Mucosa of rectum (tissue), 2 donors: ENCODE data around the gene MRPS23.

Source experiments
- H3K27ac ChIP-seq, 2 donors: one replicate each; pipeline ENCODE4 v1.7.0; 2013; ENCODE audit warnings: inconsistent platforms in 2 of 2, low read depth in 2 of 2, low read length in 2 of 2
- H3K27me3 ChIP-seq, 2 donors: one replicate each; pipeline ENCODE4 v1.7.0; 2013; ENCODE audit warnings: low read length in 2 of 2; ENCODE audit not compliant: control insufficient read depth in 2 of 2, insufficient read depth in 2 of 2
- H3K36me3 ChIP-seq, 2 donors: one replicate each; pipeline ENCODE4 v1.7.0; 2013; ENCODE audit warnings: low read length in 2 of 2; ENCODE audit not compliant: control insufficient read depth in 2 of 2, insufficient read depth in 2 of 2
- H3K4me1 ChIP-seq, 2 donors: one replicate each; pipeline ENCODE4 v1.7.0; 2013; ENCODE audit warnings: low read length in 2 of 2, mild to moderate bottlenecking in 1 of 2; ENCODE audit not compliant: control insufficient read depth in 2 of 2, insufficient read depth in 2 of 2
- H3K4me3 ChIP-seq, 2 donors: one replicate each; pipeline ENCODE4 v1.7.0; 2013; ENCODE audit warnings: low read length in 2 of 2
- H3K9ac ChIP-seq, 2 donors: one replicate each; pipeline ENCODE4 v1.7.0; 2013; ENCODE audit warnings: low read length in 2 of 2, low read depth in 1 of 2, mild to moderate bottlenecking in 1 of 2
- H3K9me3 ChIP-seq, 2 donors: one replicate each; pipeline ENCODE4 v1.7.0; 2013; ENCODE audit warnings: low read length in 2 of 2; ENCODE audit not compliant: control insufficient read depth in 2 of 2
- donor health status: healthy.
- donor health status: Normal muscosa, but diverticular disease.

The MRPS23 gene

GRCh38 chr17:57879437-57880085 lies 29.7 kb upstream of the MRPS23 start:
- Histone ChIP-seq H3K36me3 (peaks cover 13 to 16% of the 10 kb centered on the region in 2 donors), H3K4me3 (no peak overlapping the region), H3K27ac (no peak overlapping the region), H3K4me1 (peaks cover 12% of the 10 kb centered on the region in 2 donors), H3K27me3 (no peaks in the 10 kb centered on the region), H3K9me3 (no peaks in the 10 kb centered on the region), H3K9ac (no peak overlapping the region)

GRCh38 chr17:57877803-57878377 lies 28.0 kb upstream of the MRPS23 start:
- H3K9me3 ChIP-seq: no peaks in the 10 kb centered on the region
- no peaks in the 10 kb centered on the region for H3K27me3 ChIP-seq
- no peak overlapping the region for H3K9ac ChIP-seq
- H3K4me3 ChIP-seq: no peak overlapping the region
- peaks cover 17 to 20% of the 10 kb centered on the region in 2 donors for H3K4me1 ChIP-seq
- H3K36me3 ChIP-seq: peaks cover 12 to 14% of the 10 kb centered on the region in 2 donors
- H3K27ac ChIP-seq: no peak overlapping the region

GRCh38 chr17:57876866-57877237 lies 27.0 kb upstream of the MRPS23 start:
- H3K4me1 ChIP-seq: peaks cover 16 to 22% of the 10 kb centered on the region in 2 donors
- no peak overlapping the region for H3K27ac ChIP-seq
- H3K9me3 ChIP-seq: no peaks in the 10 kb centered on the region
- H3K9ac ChIP-seq: no peak overlapping the region
- no peaks in the 10 kb centered on the region for H3K27me3 ChIP-seq
- peaks cover 14 to 17% of the 10 kb centered on the region in 2 donors for H3K36me3 ChIP-seq
- no peak overlapping the region for H3K4me3 ChIP-seq

- H3K4me3 ChIP-seq: no peak overlapping the region
- H3K27ac ChIP-seq: peak overlapping the region in 1 of 2 donors; percentile 80
- H3K36me3 ChIP-seq: peaks cover 14 to 17% of the 10 kb centered on the region in 2 donors
- no peaks in the 10 kb centered on the region for H3K9me3 ChIP-seq
- H3K9ac ChIP-seq: no peak overlapping the region
- H3K4me1 ChIP-seq: peaks cover 11 to 16% of the 10 kb centered on the region in 2 donors
- H3K27me3 ChIP-seq: no peaks in the 10 kb centered on the region
Measured at GRCh38 chr17:57876023-57876865, 26.4 kb upstream of the MRPS23 start.

- Histone ChIP-seq H3K4me3 (peak overlapping the region in 1 of 2 donors; percentile 30), H3K27me3 (no peaks in the 10 kb centered on the region), H3K4me1 (peaks cover 11 to 16% of the 10 kb centered on the region in 2 donors), H3K36me3 (peaks cover 16 to 22% of the 10 kb centered on the region in 2 donors), H3K27ac (peak overlapping the region; percentile 76 to 80), H3K9me3 (no peaks in the 10 kb centered on the region), H3K9ac (peak overlapping the region; percentile 6 to 47)
Measured at GRCh38 chr17:57875290-57876022, 25.6 kb upstream of the MRPS23 start.

GRCh38 chr17:57874434-57875289 lies 24.8 kb upstream of the MRPS23 start:
- Histone ChIP-seq H3K36me3 (peaks cover 16 to 24% of the 10 kb centered on the region in 2 donors), H3K27me3 (no peaks in the 10 kb centered on the region)

GRCh38 chr17:57874058-57874419 lies 24.2 kb upstream of the MRPS23 start:
- Histone ChIP-seq H3K27ac (peak overlapping the region; percentile 66 to 80), H3K36me3 (peaks cover 13 to 19% of the 10 kb centered on the region in 2 donors), H3K27me3 (no peaks in the 10 kb centered on the region), H3K4me3 (no peak overlapping the region), H3K4me1 (peaks cover 15 to 24% of the 10 kb centered on the region in 2 donors), H3K9ac (no peak overlapping the region), H3K9me3 (no peaks in the 10 kb centered on the region)

More at GRCh38 chr17:57874434-57875289, 24.8 kb upstream of the MRPS23 start:
- peaks cover 11 to 20% of the 10 kb centered on the region in 2 donors for H3K4me1 ChIP-seq
- peak overlapping the region; percentile 6 to 47 for H3K9ac ChIP-seq
- no peaks in the 10 kb centered on the region for H3K9me3 ChIP-seq
- peak overlapping the region in 1 of 2 donors; percentile 30 for H3K4me3 ChIP-seq
- H3K27ac ChIP-seq: peak overlapping the region; percentile 76 to 80

- no peak overlapping the region for H3K4me3 ChIP-seq
- H3K9me3 ChIP-seq: no peaks in the 10 kb centered on the region
- peaks cover 17 to 28% of the 10 kb centered on the region in 2 donors for H3K4me1 ChIP-seq
- peaks cover 11 to 18% of the 10 kb centered on the region in 2 donors for H3K36me3 ChIP-seq
- no peaks in the 10 kb centered on the region for H3K27me3 ChIP-seq
- H3K9ac ChIP-seq: no peak overlapping the region
- H3K27ac ChIP-seq: no peak overlapping the region
Measured at GRCh38 chr17:57873261-57874057, 23.6 kb upstream of the MRPS23 start.
